ENCODE data around the gene DBF4B. TPM values are rescaled to one million over a fixed set of nuclear protein-coding genes. Genes with fewer than 3 reads are reported as not detected.
A peak's percentile ranks its signal among the peaks of the same experiment; 100 is the strongest.

Gene DBF4B
- polyA plus RNA-seq, 1 of the 3 experiments (the other 2 are of a cell fraction), result 8.3 TPM

- Histone ChIP-seq H3K9me2 (no peaks in the 10 kb centered on the region), H3K9me3 (no peaks in the 10 kb centered on the region), H3F3A (replicated peaks; ENCODE audit: insufficient read depth) (no peaks in the 10 kb centered on the region), H3K27me3 (ENCODE audit: insufficient read depth) (no peaks in the 10 kb centered on the region), H4K20me1 (ENCODE audit: insufficient read depth) (no peaks in the 10 kb centered on the region), H3K9ac (no peak overlapping the region), H3K4me1 (ENCODE audit: control insufficient read depth in 1 of 2, insufficient read depth in 2 of 2, low read depth in 1 of 2, low read length in 1 of 2) (peaks cover 0 to 17% of the 10 kb centered on the region in 2 experiments; a peak in 1 of 4 replicates), H3K4me2 (no peak overlapping the region), H3K27ac (ENCODE audit: low read depth in 2 of 2, low read length in 1 of 2) (no peak overlapping the region), H3K36me3 (replicated peaks in 1 of 2; ENCODE audit: control insufficient read depth in 1 of 2, insufficient read depth in 2 of 2, low read length in 1 of 2) (no peaks in the 10 kb centered on the region), H3K79me2 (ENCODE audit: insufficient read depth) (no peaks in the 10 kb centered on the region), H3K4me3 (ENCODE audit: low read depth in 2 of 2, low read length in 1 of 2) (no peak overlapping the region), H2AFZ (ENCODE audit: low read depth) (peak overlapping the region; percentile 42; the same call in 1 of the 2 replicates)
- POLR2A ChIA-PET, result no interaction called here
- CTCF ChIA-PET, result interaction anchor here (0.9 to 17.7 kb wide), 7 partner anchors 26 to 240 kb away, joined by 3 to 420 read pairs (median 40); partner anchors contain the start of gene HIGD1B
- DNase-seq, result peak; percentile 35
- WGBS (ENCODE audit: low lambda C conversion rate), result 85% methylated on average over 14 of the region's 17 CpGs
- TF ChIP-seq RFX5 (IDR thresholded peaks at IDR 0.05; ENCODE audit: low read length) (no peak), EP300 (IDR thresholded peaks at IDR 0.05; ENCODE audit: borderline replicate concordance in 1 of 2, low read depth in 1 of 2, low read length in 1 of 2) (no peak), FOXM1 (IDR thresholded peaks at IDR 0.05; ENCODE audit: low read depth) (no peak), YY1 (IDR thresholded peaks at IDR 0.05; ENCODE audit: low read depth) (no peak), IRF3 (IDR thresholded peaks at IDR 0.05; ENCODE audit: low read depth, low read length) (no peak), MXI1 (IDR thresholded peaks at IDR 0.05; ENCODE audit: low read depth, low read length) (no peak), JUND (IDR thresholded peaks at IDR 0.05) (no peak), EZH2phosphoT487 (IDR thresholded peaks at IDR 0.05; ENCODE audit: borderline replicate concordance, low read depth) (no peak), GABPA (IDR thresholded peaks at IDR 0.05; ENCODE audit: low read depth) (no peak), CHD2 (IDR thresholded peaks at IDR 0.05; ENCODE audit: low read length, partially characterized antibody) (no peak)
- TF ChIP-seq, protein P1, sequence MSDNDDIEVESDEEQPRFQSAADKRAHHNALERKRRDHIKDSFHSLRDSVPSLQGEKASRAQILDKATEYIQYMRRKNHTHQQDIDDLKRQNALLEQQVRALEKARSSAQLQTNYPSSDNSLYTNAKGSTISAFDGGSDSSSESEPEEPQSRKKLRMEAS (IDR thresholded peaks at IDR 0.05; ENCODE audit: low read depth), result no peak
These were observed 73.3 kb downstream of the DBF4B start for GRCh38 chr17:44781551-44782325.

- Histone ChIP-seq H3K4me1 (ENCODE audit: control insufficient read depth in 1 of 2, insufficient read depth in 2 of 2, low read depth in 1 of 2, low read length in 1 of 2) (peaks cover 0 to 23% of the 10 kb centered on the region in 2 experiments; a peak in 1 of 4 replicates), H3K4me3 (ENCODE audit: low read depth in 2 of 2, low read length in 1 of 2) (no peak overlapping the region), H3K79me2 (ENCODE audit: insufficient read depth) (no peaks in the 10 kb centered on the region), H3K9me3 (no peaks in the 10 kb centered on the region), H3K9me2 (no peaks in the 10 kb centered on the region), H3F3A (replicated peaks; ENCODE audit: insufficient read depth) (no peaks in the 10 kb centered on the region), H2AFZ (ENCODE audit: low read depth) (peak overlapping the region; percentile 42; the same call in 1 of the 2 replicates), H3K27me3 (ENCODE audit: insufficient read depth) (no peaks in the 10 kb centered on the region), H3K4me2 (no peak overlapping the region), H4K20me1 (ENCODE audit: insufficient read depth) (no peaks in the 10 kb centered on the region), H3K36me3 (replicated peaks in 1 of 2; ENCODE audit: control insufficient read depth in 1 of 2, insufficient read depth in 2 of 2, low read length in 1 of 2) (no peaks in the 10 kb centered on the region), H3K27ac (ENCODE audit: low read depth in 2 of 2, low read length in 1 of 2) (no peak overlapping the region), H3K9ac (no peak overlapping the region)
- no peak for TF ChIP-seq TCF12 (IDR thresholded peaks at IDR 0.05)
- no peak for TF ChIP-seq JUND (IDR thresholded peaks at IDR 0.05)
- TF ChIP-seq RXRA (IDR thresholded peaks at IDR 0.05; ENCODE audit: borderline replicate concordance, low read depth), result no peak
- TF ChIP-seq EZH2phosphoT487 (IDR thresholded peaks at IDR 0.05; ENCODE audit: borderline replicate concordance, low read depth), result no peak
- WGBS (ENCODE audit: low lambda C conversion rate), result 84% methylated on average over 10 of the region's 11 CpGs
- no peak for DNase-seq
- CTCF ChIA-PET, result interaction anchor here (0.7 to 17.7 kb wide), 6 partner anchors 36 to 239 kb away, joined by 3 to 420 read pairs (median 22); no protein-coding TSS in a partner anchor
- POLR2A ChIA-PET, result no interaction called here
These were observed 73.9 kb downstream of the DBF4B start for GRCh38 chr17:44782326-44782850.
